OCI-LY7 (cell line): Measurements from ENCODE around the gene PPT1. TPM values are rescaled to one million over a fixed set of nuclear protein-coding genes. Genes with fewer than 3 reads are reported as not detected.

Source experiments
- BruUV-seq: library from RNA; stranded (reverse); fragments of 400-500 nt; replicated peaks from 2 replicates; lab custom pipeline; 2021; lab: Mats Ljungman, UMichigan
- CTCF ChIA-PET: fragments of 300-600 bp; sonication (Branson Sonifier 250); formaldehyde crosslinking; loops from one replicate; lab custom pipeline; 2022; ENCODE audit warnings: antibody characterized with exemption; ENCODE audit not compliant: unreplicated experiment; lab: Charles Lee
- POLR2A ChIA-PET: fragments of 300-600 bp; sonication (Branson Sonifier 250); formaldehyde crosslinking; loops from one replicate; lab custom pipeline; 2022; ENCODE audit warnings: antibody characterized with exemption; lab: Charles Lee
- DNase-seq: peaks from one replicate; pipeline ENCODE4 v3.0.0-alpha.2; 2015; ENCODE audit warnings: low spot score
- H2AFZ ChIP-seq: fragments of 200-600 bp; sonication (generic), shearing (Covaris generic); 2 replicates; pipeline ENCODE4 v1.6.1; 2014; ENCODE audit warnings: mild to moderate bottlenecking, antibody characterized with exemption, low read length, moderate library complexity
- H3K27ac ChIP-seq: fragments of 200-600 bp; sonication (generic); 2 replicates; pipeline ENCODE4 v1.5.1; 2014; ENCODE audit warnings: mixed run types, low read depth, mild to moderate bottlenecking, moderate library complexity, low read length, inconsistent platforms; ENCODE audit not compliant: poor library complexity, severe bottlenecking
- H3K36me3 ChIP-seq: fragments of 200-600 bp; sonication (generic); 2 replicates; pipeline ENCODE4 v1.6.1; 2014; ENCODE audit warnings: mild to moderate bottlenecking, antibody characterized with exemption, low read length, moderate library complexity, mixed read lengths; ENCODE audit not compliant: insufficient read depth
- H3K4me1 ChIP-seq: fragments of 200-600 bp; sonication (generic); 2 replicates; pipeline ENCODE4 v1.5.1; 2014; ENCODE audit warnings: mild to moderate bottlenecking, low read length; ENCODE audit not compliant: insufficient read depth, poor library complexity, severe bottlenecking
- H3K4me2 ChIP-seq: fragments of 200-600 bp; sonication (generic); 2 replicates; pipeline ENCODE4 v1.6.1; 2014; ENCODE audit warnings: mild to moderate bottlenecking, low read length
- H3K4me3 ChIP-seq: fragments of 200-600 bp; sonication (generic); 2 replicates; pipeline ENCODE4 v1.5.1; 2014; ENCODE audit warnings: mild to moderate bottlenecking, low read depth, low read length; ENCODE audit not compliant: poor library complexity, severe bottlenecking
- H3K79me2 ChIP-seq: fragments of 200-600 bp; sonication (generic); 2 replicates; pipeline ENCODE4 v1.6.1; 2016; ENCODE audit warnings: low read depth, mild to moderate bottlenecking, low read length, moderate library complexity, mixed read lengths; ENCODE audit not compliant: insufficient read depth
- H3K9me2 ChIP-seq: fragments of 200-600 bp; sonication (generic); 2 replicates; pipeline ENCODE4 v1.6.1; 2016; ENCODE audit warnings: mild to moderate bottlenecking, low read length, mixed read lengths; ENCODE audit not compliant: insufficient read depth
- H3K9me3 ChIP-seq: fragments of 200-600 bp; sonication (generic); 2 replicates; pipeline ENCODE4 v1.6.1; 2014; ENCODE audit warnings: mild to moderate bottlenecking, mixed run types, low read length, mixed read lengths
- H4K20me1 ChIP-seq: fragments of 200-600 bp; sonication (generic); 2 replicates; pipeline ENCODE4 v1.6.1; 2014; ENCODE audit warnings: mild to moderate bottlenecking, antibody characterized with exemption, low read length, moderate library complexity, mixed read lengths; ENCODE audit not compliant: insufficient read depth
- CTCF ChIP-seq: fragments of 200-600 bp; sonication (generic); conservative IDR thresholded peaks from 2 replicates; pipeline ENCODE4 v1.5.1; 2014; ENCODE audit warnings: mild to moderate bottlenecking, antibody characterized with exemption, low read length, moderate library complexity, mixed read lengths
- EZH2phosphoT487 ChIP-seq: fragments of 200-600 bp; sonication (generic); IDR thresholded peaks from 2 replicates; pipeline ENCODE4 v1.6.1; 2018; ENCODE audit warnings: low read depth, borderline replicate concordance, mild to moderate bottlenecking, mixed run types, antibody characterized with exemption, low read length, moderate library complexity, mixed read lengths
- intact Hi-C: fragments of 100-400 bp; cut with micrococcal nuclease; formaldehyde crosslinking; loops from one replicate; pipeline ENCODE4 v1.10.0; 2022; ENCODE audit not compliant: unreplicated experiment
- total RNA-seq, 2 experiments: library from RNA; depleted of rRNA in 1 of 2; stranded (reverse); fragments of >200 nt in 1 of 2; shearing (Covaris generic) in 1 of 2; gene quantifications; 2 replicates each; pipeline ENCODE4 v1.2.3, GENCODE V29; 2014 to 2022

PPT1 gene
- total RNA-seq, 2 experiments from 2014 or later: 55.9 to 66.5 TPM

- no peak overlapping the region for H3K4me2 ChIP-seq
- H3K4me1 ChIP-seq: no peaks in the 10 kb centered on the region
- no TSS peak for BruUV-seq
These were observed 8.0 kb upstream of the PPT1 start for GRCh38 chr1:40105028-40105427.

GRCh38 chr1:40102896-40103295 is 5.8 kb upstream of the PPT1 start:
- Histone ChIP-seq H3K79me2 (no peaks in the 10 kb centered on the region), H3K9me2 (no peaks in the 10 kb centered on the region), H2AFZ (no peak overlapping the region), H3K36me3 (no peaks in the 10 kb centered on the region), H3K4me1 (no peaks in the 10 kb centered on the region), H3K27ac (no peak overlapping the region), H4K20me1 (no peaks in the 10 kb centered on the region), H3K9me3 (peaks cover 6% of the 10 kb centered on the region; the same call in 1 of the 2 replicates), H3K4me3 (no peak overlapping the region), H3K4me2 (no peak overlapping the region)
- BruUV-seq: no TSS peak
- CTCF ChIA-PET: interaction anchor here (1.0 kb wide), 1 partner anchor 236 kb away, joined by 3 read pairs; no protein-coding TSS in a partner anchor
- no peak for TF ChIP-seq EZH2phosphoT487
- TF ChIP-seq CTCF: no peak
- intact Hi-C loops: no loop called here
- POLR2A ChIA-PET: no interaction called here
- DNase-seq: no peak

More at GRCh38 chr1:40105028-40105427, 8.0 kb upstream of the PPT1 start:
- Histone ChIP-seq H3K9me2 (no peaks in the 10 kb centered on the region), H3K79me2 (no peaks in the 10 kb centered on the region), H2AFZ (no peak overlapping the region), H3K27ac (no peak overlapping the region), H3K9me3 (peaks cover 7% of the 10 kb centered on the region), H4K20me1 (no peaks in the 10 kb centered on the region), H3K36me3 (no peaks in the 10 kb centered on the region), H3K4me3 (no peak overlapping the region)
- intact Hi-C loops: no loop called here
- ChIA-PET CTCF (no interaction called here), POLR2A (no interaction called here)
- TF ChIP-seq CTCF: no peak
- no peak for TF ChIP-seq EZH2phosphoT487
- no peak for DNase-seq

- CTCF ChIA-PET: interaction anchor here (1.0 kb wide), 1 partner anchor 237 kb away, joined by 3 read pairs; no protein-coding TSS in a partner anchor
- BruUV-seq: no TSS peak
- Histone ChIP-seq H2AFZ (no peak overlapping the region), H3K79me2 (no peaks in the 10 kb centered on the region), H3K4me1 (peaks cover 7% of the 10 kb centered on the region), H3K36me3 (no peaks in the 10 kb centered on the region), H3K9me2 (no peaks in the 10 kb centered on the region), H4K20me1 (no peaks in the 10 kb centered on the region), H3K9me3 (peaks cover 6% of the 10 kb centered on the region; the same call in 1 of the 2 replicates), H3K4me2 (no peak overlapping the region), H3K4me3 (no peak overlapping the region), H3K27ac (no peak overlapping the region)
- POLR2A ChIA-PET: no interaction called here
- DNase-seq: no peak
- TF ChIP-seq CTCF (no peak), EZH2phosphoT487 (no peak)
- intact Hi-C loops: no loop called here
These were observed 5.0 kb upstream of the PPT1 start for GRCh38 chr1:40102038-40102437.
